GM12865 (cell line): ENCODE measurements around the gene CLDN5.

Source experiments
- DNase-seq: peaks from one replicate; pipeline ENCODE4 v3.0.0; 2010; ENCODE audit warnings: low read depth
- H3K4me3 ChIP-seq: 2 replicates; pipeline ENCODE4 v1.5.1; 2011; ENCODE audit warnings: mild to moderate bottlenecking, low read depth, low read length, control low read depth
- CTCF ChIP-seq: IDR thresholded peaks from 2 replicates; pipeline ENCODE4 v1.5.1; 2011; ENCODE audit warnings: low read length, control low read depth, low read depth, inconsistent platforms; ENCODE audit not compliant: insufficient read depth; ENCODE audit errors: missing control alignments

Gene CLDN5

GRCh38 chr22:19567157-19568009, 43.2 kb upstream of the CLDN5 start:
- TF ChIP-seq CTCF, result no peak
- no peak for DNase-seq
- no peak overlapping the region for H3K4me3 ChIP-seq

- no peak overlapping the region for H3K4me3 ChIP-seq
- TF ChIP-seq CTCF, result no peak
- no peak for DNase-seq
These were observed 42.3 kb upstream of the CLDN5 start for GRCh38 chr22:19566279-19567156.

- TF ChIP-seq CTCF, result no peak
- no peak for DNase-seq
- H3K4me3 ChIP-seq, result no peak overlapping the region
These were observed 41.4 kb upstream of the CLDN5 start for GRCh38 chr22:19565382-19566278.

GRCh38 chr22:19559956-19560355, 35.7 kb upstream of the CLDN5 start:
- TF ChIP-seq CTCF, result no peak
- no peak for DNase-seq
- no peak overlapping the region for H3K4me3 ChIP-seq

GRCh38 chr22:19559324-19559811, 35.2 kb upstream of the CLDN5 start:
- TF ChIP-seq CTCF, result no peak
- H3K4me3 ChIP-seq, result no peak overlapping the region
- no peak for DNase-seq

- TF ChIP-seq CTCF, result no peak
- no peak for DNase-seq
These were observed 32.8 kb upstream of the CLDN5 start for GRCh38 chr22:19556963-19557545.

More at GRCh38 chr22:19556963-19557545, 32.8 kb upstream of the CLDN5 start:
- no peak overlapping the region for H3K4me3 ChIP-seq
